GM23338 (cell line): ENCODE results near the gene CD40. TPM values are rescaled to one million over a fixed set of nuclear protein-coding genes. Genes with fewer than 3 reads are reported as not detected.

Experiments
- CREB1 ChIP-seq: fragments of 250-450 bp; sonication (Bioruptor Pico); IDR thresholded peaks from 2 replicates; pipeline ENCODE4 v1.5.0; 2020; ENCODE audit warnings: low read depth, mild to moderate bottlenecking, moderate library complexity
- EZH2 ChIP-seq: fragments of 200-600 bp; sonication (generic); IDR thresholded peaks from one replicate; pipeline ENCODE4 v1.8.0; 2017; ENCODE audit warnings: antibody characterized with exemption, mild to moderate bottlenecking, low read depth; ENCODE audit not compliant: unreplicated experiment
- EZH2phosphoT487 ChIP-seq: fragments of 200-600 bp; sonication (generic); IDR thresholded peaks from one replicate; pipeline ENCODE4 v1.8.1; 2018; ENCODE audit warnings: antibody characterized with exemption; ENCODE audit not compliant: unreplicated experiment
- JUNB ChIP-seq: IDR thresholded peaks from one replicate; pipeline ENCODE4 v1.6.1; 2016; ENCODE audit warnings: antibody characterized with exemption; ENCODE audit not compliant: unreplicated experiment
- NANOG ChIP-seq: IDR thresholded peaks from 2 replicates; pipeline ENCODE4 v1.6.1; 2016; ENCODE audit warnings: antibody characterized with exemption, borderline replicate concordance
- POLR2AphosphoS5 ChIP-seq: IDR thresholded peaks from 2 replicates; pipeline ENCODE4 v1.6.1; 2016; ENCODE audit warnings: antibody characterized with exemption, low read depth
- STAT1 ChIP-seq: IDR thresholded peaks from one replicate; pipeline ENCODE4 v1.6.1; 2016; ENCODE audit warnings: antibody characterized with exemption; ENCODE audit not compliant: unreplicated experiment
- ZNF114 ChIP-seq: fragments of 250-450 bp; sonication (Bioruptor Pico); IDR thresholded peaks from 2 replicates; pipeline ENCODE4 v1.5.0; 2020; ENCODE audit warnings: mild to moderate bottlenecking, moderate library complexity
- ZNF331 ChIP-seq: fragments of 250-450 bp; sonication (Bioruptor Pico); IDR thresholded peaks from 2 replicates; pipeline ENCODE4 v1.5.0; 2020; ENCODE audit warnings: low read depth, mild to moderate bottlenecking, moderate library complexity
- polyA plus RNA-seq: library from polyadenylated mRNA; unstranded; fragments of >200 nt; fragmentation: Nextera tagmentation; extraction: Ambion mirVana; gene quantifications from 2 replicates; pipeline ENCODE4 v1.2.1, GENCODE V29; 2016
- total RNA-seq: library from RNA; depleted of rRNA; stranded (reverse); fragments of >200 nt; shearing (Covaris generic); gene quantifications from 2 replicates; pipeline ENCODE4 v1.2.3, GENCODE V29; 2014
- TF ChIP-seq, protein P1 (sequence below): fragments of 250-450 bp; sonication (Bioruptor Pico); IDR thresholded peaks from 2 replicates; pipeline ENCODE4 v1.5.0; 2020; ENCODE audit warnings: mild to moderate bottlenecking, moderate library complexity
- TF ChIP-seq, protein P2 (sequence below): IDR thresholded peaks from one replicate; pipeline ENCODE4 v1.6.1; 2018; ENCODE audit warnings: antibody characterized with exemption; ENCODE audit not compliant: unreplicated experiment
- TF ChIP-seq, protein P3 (sequence below): IDR thresholded peaks from 2 replicates; pipeline ENCODE4 v1.6.1; 2016; ENCODE audit warnings: antibody characterized with exemption

CD40 gene
- total and polyA plus RNA-seq, 2 experiments from 2014 or later: 15.4 to 18.9 TPM

DNA sequence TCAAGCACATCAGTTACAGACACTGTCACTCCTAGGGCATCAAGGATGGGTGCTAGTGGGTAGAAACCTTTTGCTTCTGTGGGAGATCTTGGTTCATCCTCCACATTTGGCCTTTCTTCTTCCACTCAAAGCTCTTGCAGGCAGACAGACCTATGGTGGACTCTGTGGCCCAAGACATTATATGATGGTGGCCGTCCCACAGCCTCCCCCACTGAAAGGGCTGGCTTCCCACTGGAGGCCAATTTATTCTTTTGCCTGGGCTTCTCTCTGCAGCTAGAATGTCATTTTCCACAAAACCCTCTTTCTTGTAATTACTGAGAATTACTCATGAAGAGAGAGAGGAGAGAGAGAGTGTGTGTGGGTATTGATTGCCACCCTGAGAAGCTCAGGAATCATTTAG is 43.8 kb downstream of the CD40 start (continued):
- TF ChIP-seq, protein P1, sequence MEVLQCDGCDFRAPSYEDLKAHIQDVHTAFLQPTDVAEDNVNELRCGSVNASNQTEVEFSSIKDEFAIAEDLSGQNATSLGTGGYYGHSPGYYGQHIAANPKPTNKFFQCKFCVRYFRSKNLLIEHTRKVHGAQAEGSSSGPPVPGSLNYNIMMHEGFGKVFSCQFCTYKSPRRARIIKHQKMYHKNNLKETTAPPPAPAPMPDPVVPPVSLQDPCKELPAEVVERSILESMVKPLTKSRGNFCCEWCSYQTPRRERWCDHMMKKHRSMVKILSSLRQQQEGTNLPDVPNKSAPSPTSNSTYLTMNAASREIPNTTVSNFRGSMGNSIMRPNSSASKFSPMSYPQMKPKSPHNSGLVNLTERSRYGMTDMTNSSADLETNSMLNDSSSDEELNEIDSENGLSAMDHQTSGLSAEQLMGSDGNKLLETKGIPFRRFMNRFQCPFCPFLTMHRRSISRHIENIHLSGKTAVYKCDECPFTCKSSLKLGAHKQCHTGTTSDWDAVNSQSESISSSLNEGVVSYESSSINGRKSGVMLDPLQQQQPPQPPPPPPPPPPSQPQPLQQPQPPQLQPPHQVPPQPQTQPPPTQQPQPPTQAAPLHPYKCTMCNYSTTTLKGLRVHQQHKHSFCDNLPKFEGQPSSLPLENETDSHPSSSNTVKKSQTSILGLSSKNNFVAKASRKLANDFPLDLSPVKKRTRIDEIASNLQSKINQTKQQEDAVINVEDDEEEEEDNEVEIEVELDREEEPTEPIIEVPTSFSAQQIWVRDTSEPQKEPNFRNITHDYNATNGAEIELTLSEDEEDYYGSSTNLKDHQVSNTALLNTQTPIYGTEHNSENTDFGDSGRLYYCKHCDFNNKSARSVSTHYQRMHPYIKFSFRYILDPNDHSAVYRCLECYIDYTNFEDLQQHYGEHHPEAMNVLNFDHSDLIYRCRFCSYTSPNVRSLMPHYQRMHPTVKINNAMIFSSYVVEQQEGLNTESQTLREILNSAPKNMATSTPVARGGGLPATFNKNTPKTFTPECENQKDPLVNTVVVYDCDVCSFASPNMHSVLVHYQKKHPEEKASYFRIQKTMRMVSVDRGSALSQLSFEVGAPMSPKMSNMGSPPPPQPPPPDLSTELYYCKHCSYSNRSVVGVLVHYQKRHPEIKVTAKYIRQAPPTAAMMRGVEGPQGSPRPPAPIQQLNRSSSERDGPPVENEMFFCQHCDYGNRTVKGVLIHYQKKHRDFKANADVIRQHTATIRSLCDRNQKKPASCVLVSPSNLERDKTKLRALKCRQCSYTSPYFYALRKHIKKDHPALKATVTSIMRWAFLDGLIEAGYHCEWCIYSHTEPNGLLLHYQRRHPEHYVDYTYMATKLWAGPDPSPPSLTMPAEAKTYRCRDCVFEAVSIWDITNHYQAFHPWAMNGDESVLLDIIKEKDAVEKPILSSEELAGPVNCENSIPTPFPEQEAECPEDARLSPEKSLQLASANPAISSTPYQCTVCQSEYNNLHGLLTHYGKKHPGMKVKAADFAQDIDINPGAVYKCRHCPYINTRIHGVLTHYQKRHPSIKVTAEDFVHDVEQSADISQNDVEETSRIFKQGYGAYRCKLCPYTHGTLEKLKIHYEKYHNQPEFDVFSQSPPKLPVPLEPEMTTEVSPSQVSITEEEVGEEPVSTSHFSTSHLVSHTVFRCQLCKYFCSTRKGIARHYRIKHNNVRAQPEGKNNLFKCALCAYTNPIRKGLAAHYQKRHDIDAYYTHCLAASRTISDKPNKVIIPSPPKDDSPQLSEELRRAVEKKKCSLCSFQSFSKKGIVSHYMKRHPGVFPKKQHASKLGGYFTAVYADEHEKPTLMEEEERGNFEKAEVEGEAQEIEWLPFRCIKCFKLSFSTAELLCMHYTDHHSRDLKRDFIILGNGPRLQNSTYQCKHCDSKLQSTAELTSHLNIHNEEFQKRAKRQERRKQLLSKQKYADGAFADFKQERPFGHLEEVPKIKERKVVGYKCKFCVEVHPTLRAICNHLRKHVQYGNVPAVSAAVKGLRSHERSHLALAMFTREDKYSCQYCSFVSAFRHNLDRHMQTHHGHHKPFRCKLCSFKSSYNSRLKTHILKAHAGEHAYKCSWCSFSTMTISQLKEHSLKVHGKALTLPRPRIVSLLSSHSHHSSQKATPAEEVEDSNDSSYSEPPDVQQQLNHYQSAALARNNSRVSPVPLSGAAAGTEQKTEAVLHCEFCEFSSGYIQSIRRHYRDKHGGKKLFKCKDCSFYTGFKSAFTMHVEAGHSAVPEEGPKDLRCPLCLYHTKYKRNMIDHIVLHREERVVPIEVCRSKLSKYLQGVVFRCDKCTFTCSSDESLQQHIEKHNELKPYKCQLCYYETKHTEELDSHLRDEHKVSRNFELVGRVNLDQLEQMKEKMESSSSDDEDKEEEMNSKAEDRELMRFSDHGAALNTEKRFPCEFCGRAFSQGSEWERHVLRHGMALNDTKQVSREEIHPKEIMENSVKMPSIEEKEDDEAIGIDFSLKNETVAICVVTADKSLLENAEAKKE (CRISPR knock-in tag): no peak
- TF ChIP-seq EZH2phosphoT487 (no peak), ZNF331 (CRISPR knock-in tag) (no peak), STAT1 (no peak), POLR2AphosphoS5 (no peak), ZNF114 (no peak), JUNB (no peak), CREB1 (no peak), NANOG (no peak), EZH2 (no peak)
- TF ChIP-seq, protein P2, sequence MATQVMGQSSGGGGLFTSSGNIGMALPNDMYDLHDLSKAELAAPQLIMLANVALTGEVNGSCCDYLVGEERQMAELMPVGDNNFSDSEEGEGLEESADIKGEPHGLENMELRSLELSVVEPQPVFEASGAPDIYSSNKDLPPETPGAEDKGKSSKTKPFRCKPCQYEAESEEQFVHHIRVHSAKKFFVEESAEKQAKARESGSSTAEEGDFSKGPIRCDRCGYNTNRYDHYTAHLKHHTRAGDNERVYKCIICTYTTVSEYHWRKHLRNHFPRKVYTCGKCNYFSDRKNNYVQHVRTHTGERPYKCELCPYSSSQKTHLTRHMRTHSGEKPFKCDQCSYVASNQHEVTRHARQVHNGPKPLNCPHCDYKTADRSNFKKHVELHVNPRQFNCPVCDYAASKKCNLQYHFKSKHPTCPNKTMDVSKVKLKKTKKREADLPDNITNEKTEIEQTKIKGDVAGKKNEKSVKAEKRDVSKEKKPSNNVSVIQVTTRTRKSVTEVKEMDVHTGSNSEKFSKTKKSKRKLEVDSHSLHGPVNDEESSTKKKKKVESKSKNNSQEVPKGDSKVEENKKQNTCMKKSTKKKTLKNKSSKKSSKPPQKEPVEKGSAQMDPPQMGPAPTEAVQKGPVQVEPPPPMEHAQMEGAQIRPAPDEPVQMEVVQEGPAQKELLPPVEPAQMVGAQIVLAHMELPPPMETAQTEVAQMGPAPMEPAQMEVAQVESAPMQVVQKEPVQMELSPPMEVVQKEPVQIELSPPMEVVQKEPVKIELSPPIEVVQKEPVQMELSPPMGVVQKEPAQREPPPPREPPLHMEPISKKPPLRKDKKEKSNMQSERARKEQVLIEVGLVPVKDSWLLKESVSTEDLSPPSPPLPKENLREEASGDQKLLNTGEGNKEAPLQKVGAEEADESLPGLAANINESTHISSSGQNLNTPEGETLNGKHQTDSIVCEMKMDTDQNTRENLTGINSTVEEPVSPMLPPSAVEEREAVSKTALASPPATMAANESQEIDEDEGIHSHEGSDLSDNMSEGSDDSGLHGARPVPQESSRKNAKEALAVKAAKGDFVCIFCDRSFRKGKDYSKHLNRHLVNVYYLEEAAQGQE: no peak
- TF ChIP-seq, protein P3, sequence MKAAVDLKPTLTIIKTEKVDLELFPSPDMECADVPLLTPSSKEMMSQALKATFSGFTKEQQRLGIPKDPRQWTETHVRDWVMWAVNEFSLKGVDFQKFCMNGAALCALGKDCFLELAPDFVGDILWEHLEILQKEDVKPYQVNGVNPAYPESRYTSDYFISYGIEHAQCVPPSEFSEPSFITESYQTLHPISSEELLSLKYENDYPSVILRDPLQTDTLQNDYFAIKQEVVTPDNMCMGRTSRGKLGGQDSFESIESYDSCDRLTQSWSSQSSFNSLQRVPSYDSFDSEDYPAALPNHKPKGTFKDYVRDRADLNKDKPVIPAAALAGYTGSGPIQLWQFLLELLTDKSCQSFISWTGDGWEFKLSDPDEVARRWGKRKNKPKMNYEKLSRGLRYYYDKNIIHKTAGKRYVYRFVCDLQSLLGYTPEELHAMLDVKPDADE: no peak
